GM23338 (cell line): ENCODE results near the gene KCTD7. TPM values are rescaled to one million over a fixed set of nuclear protein-coding genes. Genes with fewer than 3 reads are reported as not detected.

Experiments
- ATAC-seq: fragments of 200-7000 bp; cut with Tn5 transposase; 3 replicates; pipeline ENCODE4 v1.9.1; 2020
- DNase-seq: peaks from one replicate; pipeline ENCODE4 v3.0.0-alpha.2; 2015; ENCODE audit warnings: low spot score
- H2AFZ ChIP-seq: fragments of 200-600 bp; sonication (generic); 2 replicates; pipeline ENCODE4 v1.8.0; 2016; ENCODE audit warnings: antibody characterized with exemption, mild to moderate bottlenecking, moderate library complexity
- H3F3A ChIP-seq: fragments of 200-600 bp; sonication (generic); replicated peaks from 2 replicates; pipeline ENCODE4 v1.8.0; 2017; ENCODE audit warnings: antibody characterized with exemption, mixed run types, low read depth
- H3K27ac ChIP-seq: fragments of 200-600 bp; sonication (generic); 2 replicates; pipeline ENCODE4 v1.6.1; 2016; ENCODE audit warnings: low read depth
- H3K27me3 ChIP-seq: fragments of 200-600 bp; sonication (generic); 2 replicates; pipeline ENCODE4 v1.8.0; 2016; ENCODE audit warnings: mild to moderate bottlenecking, mixed run types, moderate library complexity; ENCODE audit not compliant: insufficient read depth
- H3K36me3 ChIP-seq: fragments of 200-600 bp; sonication (generic); 2 replicates; pipeline ENCODE4 v1.8.0; 2016; ENCODE audit warnings: mild to moderate bottlenecking; ENCODE audit not compliant: insufficient read depth
- H3K4me1 ChIP-seq: fragments of 200-600 bp; sonication (generic); 2 replicates; pipeline ENCODE4 v1.8.0; 2016; ENCODE audit warnings: mild to moderate bottlenecking, moderate library complexity; ENCODE audit not compliant: insufficient read depth
- H3K4me2 ChIP-seq: fragments of 200-600 bp; sonication (generic); 2 replicates; pipeline ENCODE4 v1.7.1; 2017; ENCODE audit warnings: mixed run types
- H3K4me3 ChIP-seq: fragments of 200-600 bp; sonication (generic); 2 replicates; pipeline ENCODE4 v1.6.1; 2016; ENCODE audit warnings: mixed run types
- H3K79me2 ChIP-seq: fragments of 200-600 bp; sonication (generic); replicated peaks from 2 replicates; pipeline ENCODE4 v1.8.0; 2017; ENCODE audit warnings: mild to moderate bottlenecking; ENCODE audit not compliant: insufficient read depth
- H3K9me2 ChIP-seq: fragments of 200-600 bp; sonication (generic); 2 replicates; pipeline ENCODE4 v1.8.0; 2017; ENCODE audit not compliant: insufficient read depth
- H4K20me1 ChIP-seq: fragments of 200-600 bp; sonication (generic); replicated peaks from 2 replicates; pipeline ENCODE4 v1.8.0; 2017; ENCODE audit warnings: mild to moderate bottlenecking; ENCODE audit not compliant: insufficient read depth
- H3K27ac Mint-ChIP-seq: 2 replicates; pipeline ENCODE4 v1.8.0; 2020; ENCODE audit warnings: inconsistent platforms, mild to moderate bottlenecking, moderate library complexity, mixed read lengths
- H3K27me3 Mint-ChIP-seq: 3 replicates; pipeline ENCODE4 v1.8.0; 2022; ENCODE audit warnings: low read depth, mild to moderate bottlenecking, moderate library complexity, mixed read lengths, inconsistent platforms; ENCODE audit not compliant: insufficient read depth, poor library complexity
- H3K36me3 Mint-ChIP-seq: 3 replicates; pipeline ENCODE4 v1.8.0; 2021; ENCODE audit warnings: low read depth, mild to moderate bottlenecking, inconsistent platforms, moderate library complexity, mixed read lengths
- H3K4me1 Mint-ChIP-seq: 3 replicates; pipeline ENCODE4 v1.8.0; 2020; ENCODE audit warnings: mild to moderate bottlenecking, inconsistent platforms, mixed read lengths
- H3K4me3 Mint-ChIP-seq: 3 replicates; pipeline ENCODE4 v1.8.0; 2021; ENCODE audit warnings: moderate library complexity, mild to moderate bottlenecking, inconsistent platforms, mixed read lengths
- H3K9me3 Mint-ChIP-seq: 3 replicates; pipeline ENCODE4 v1.8.0; 2020; ENCODE audit warnings: moderate library complexity, mild to moderate bottlenecking, inconsistent platforms, mixed read lengths
- CREB1 ChIP-seq: fragments of 250-450 bp; sonication (Bioruptor Pico); IDR thresholded peaks from 2 replicates; pipeline ENCODE4 v1.5.0; 2020; ENCODE audit warnings: low read depth, mild to moderate bottlenecking, moderate library complexity
- CTCF ChIP-seq, 2 experiments: fragments of 200-600 bp in 1 of 2; sonication (generic) in 1 of 2; conservative IDR thresholded peaks; 2 replicates each; pipeline versions ENCODE4 v1.5.1 to v1.6.1; 2016 to 2017; ENCODE audit warnings: antibody characterized with exemption in 2 of 2, low read depth in 2 of 2, mild to moderate bottlenecking in 2 of 2, moderate library complexity in 1 of 2
- ETS1 ChIP-seq: IDR thresholded peaks from 2 replicates; pipeline ENCODE4 v1.6.1; 2016; ENCODE audit warnings: antibody characterized with exemption
- EZH2 ChIP-seq: fragments of 200-600 bp; sonication (generic); IDR thresholded peaks from one replicate; pipeline ENCODE4 v1.8.0; 2017; ENCODE audit warnings: antibody characterized with exemption, mild to moderate bottlenecking, low read depth; ENCODE audit not compliant: unreplicated experiment
- EZH2phosphoT487 ChIP-seq: fragments of 200-600 bp; sonication (generic); IDR thresholded peaks from one replicate; pipeline ENCODE4 v1.8.1; 2018; ENCODE audit warnings: antibody characterized with exemption; ENCODE audit not compliant: unreplicated experiment
- JUNB ChIP-seq: IDR thresholded peaks from one replicate; pipeline ENCODE4 v1.6.1; 2016; ENCODE audit warnings: antibody characterized with exemption; ENCODE audit not compliant: unreplicated experiment
- NANOG ChIP-seq: IDR thresholded peaks from 2 replicates; pipeline ENCODE4 v1.6.1; 2016; ENCODE audit warnings: antibody characterized with exemption, borderline replicate concordance
- POLR2AphosphoS5 ChIP-seq: IDR thresholded peaks from 2 replicates; pipeline ENCODE4 v1.6.1; 2016; ENCODE audit warnings: antibody characterized with exemption, low read depth
- REST ChIP-seq: IDR thresholded peaks from one replicate; pipeline ENCODE4 v1.6.1; 2018; ENCODE audit warnings: antibody characterized with exemption; ENCODE audit not compliant: unreplicated experiment
- STAT1 ChIP-seq: IDR thresholded peaks from one replicate; pipeline ENCODE4 v1.6.1; 2016; ENCODE audit warnings: antibody characterized with exemption; ENCODE audit not compliant: unreplicated experiment
- ZNF114 ChIP-seq: fragments of 250-450 bp; sonication (Bioruptor Pico); IDR thresholded peaks from 2 replicates; pipeline ENCODE4 v1.5.0; 2020; ENCODE audit warnings: mild to moderate bottlenecking, moderate library complexity
- ZNF331 ChIP-seq: fragments of 250-450 bp; sonication (Bioruptor Pico); IDR thresholded peaks from 2 replicates; pipeline ENCODE4 v1.5.0; 2020; ENCODE audit warnings: low read depth, mild to moderate bottlenecking, moderate library complexity
- polyA plus RNA-seq: library from polyadenylated mRNA; unstranded; fragments of >200 nt; fragmentation: Nextera tagmentation; extraction: Ambion mirVana; gene quantifications from 2 replicates; pipeline ENCODE4 v1.2.1, GENCODE V29; 2016
- total RNA-seq: library from RNA; depleted of rRNA; stranded (reverse); fragments of >200 nt; shearing (Covaris generic); gene quantifications from 2 replicates; pipeline ENCODE4 v1.2.3, GENCODE V29; 2014
- TF ChIP-seq, protein P1 (sequence below): fragments of 250-450 bp; sonication (Bioruptor Pico); IDR thresholded peaks from 2 replicates; pipeline ENCODE4 v1.5.0; 2020; ENCODE audit warnings: mild to moderate bottlenecking, moderate library complexity

Gene KCTD7
- total and polyA plus RNA-seq, 2 experiments from 2014 or later = 3.7 to 21.0 TPM

DNA sequence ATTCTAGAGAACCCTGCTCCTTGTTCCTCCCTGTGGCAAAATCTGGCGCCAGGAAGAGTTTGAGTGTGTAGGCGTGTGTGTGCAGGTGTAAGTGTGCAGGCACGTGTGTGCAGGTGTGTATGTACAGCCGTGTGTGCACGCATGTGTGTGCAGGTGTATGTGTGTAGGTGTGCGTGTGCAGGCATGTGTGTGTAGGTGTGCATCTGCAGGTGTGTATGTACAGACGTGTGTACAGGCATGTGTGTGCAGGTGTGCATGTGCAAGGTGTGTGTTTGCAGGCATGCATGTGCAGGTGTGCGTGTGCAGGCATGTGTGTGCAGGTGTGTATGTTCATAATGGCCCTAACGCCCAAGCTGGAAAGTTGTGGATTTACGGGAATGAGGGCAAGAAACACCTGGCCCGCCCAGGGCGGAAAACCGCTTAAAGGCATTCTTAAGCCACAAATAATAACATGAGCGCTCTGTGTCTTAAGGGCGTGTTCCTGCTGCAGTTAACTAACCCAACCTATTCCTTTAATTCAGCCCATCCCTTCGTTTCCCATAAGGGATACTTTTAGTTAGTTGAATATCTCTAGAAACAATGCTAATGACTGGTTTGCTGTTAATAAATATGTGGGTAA, 34.1 kb downstream of the KCTD7 start:
- DNase-seq (no peak), ATAC-seq (no peak)
- Histone ChIP-seq H3K4me1 (no peaks in the 10 kb centered on the region), H3K79me2 (peaks cover 49% of the 10 kb centered on the region), H3K4me2 (no peak overlapping the region), H3K36me3 (0 out of 2 replicates have a peak, but pooled peaks cover 3% of the 10 kb centered on the region), H3K27ac (no peak overlapping the region), H4K20me1 (peaks cover 5% of the 10 kb centered on the region; the same call in 1 of the 2 replicates), H3F3A (0 out of 2 replicates have a peak, but pooled peaks cover 6% of the 10 kb centered on the region), H3K4me3 (no peak overlapping the region), H2AFZ (no peak overlapping the region), H3K9me2 (no peaks in the 10 kb centered on the region), H3K27me3 (no peaks in the 10 kb centered on the region)
- TF ChIP-seq POLR2AphosphoS5 (no peak), EZH2phosphoT487 (no peak), ETS1 (no peak), REST (no peak), NANOG (no peak), ZNF114 (no peak), CTCF (conservative IDR thresholded peaks at IDR 0.05; ENCODE audit: low read depth in 2 of 2) (no peak), ZNF331 (CRISPR knock-in tag) (no peak), CREB1 (CRISPR knock-in tag) (no peak), STAT1 (no peak), EZH2 (no peak), JUNB (no peak)
- TF ChIP-seq, protein P1, sequence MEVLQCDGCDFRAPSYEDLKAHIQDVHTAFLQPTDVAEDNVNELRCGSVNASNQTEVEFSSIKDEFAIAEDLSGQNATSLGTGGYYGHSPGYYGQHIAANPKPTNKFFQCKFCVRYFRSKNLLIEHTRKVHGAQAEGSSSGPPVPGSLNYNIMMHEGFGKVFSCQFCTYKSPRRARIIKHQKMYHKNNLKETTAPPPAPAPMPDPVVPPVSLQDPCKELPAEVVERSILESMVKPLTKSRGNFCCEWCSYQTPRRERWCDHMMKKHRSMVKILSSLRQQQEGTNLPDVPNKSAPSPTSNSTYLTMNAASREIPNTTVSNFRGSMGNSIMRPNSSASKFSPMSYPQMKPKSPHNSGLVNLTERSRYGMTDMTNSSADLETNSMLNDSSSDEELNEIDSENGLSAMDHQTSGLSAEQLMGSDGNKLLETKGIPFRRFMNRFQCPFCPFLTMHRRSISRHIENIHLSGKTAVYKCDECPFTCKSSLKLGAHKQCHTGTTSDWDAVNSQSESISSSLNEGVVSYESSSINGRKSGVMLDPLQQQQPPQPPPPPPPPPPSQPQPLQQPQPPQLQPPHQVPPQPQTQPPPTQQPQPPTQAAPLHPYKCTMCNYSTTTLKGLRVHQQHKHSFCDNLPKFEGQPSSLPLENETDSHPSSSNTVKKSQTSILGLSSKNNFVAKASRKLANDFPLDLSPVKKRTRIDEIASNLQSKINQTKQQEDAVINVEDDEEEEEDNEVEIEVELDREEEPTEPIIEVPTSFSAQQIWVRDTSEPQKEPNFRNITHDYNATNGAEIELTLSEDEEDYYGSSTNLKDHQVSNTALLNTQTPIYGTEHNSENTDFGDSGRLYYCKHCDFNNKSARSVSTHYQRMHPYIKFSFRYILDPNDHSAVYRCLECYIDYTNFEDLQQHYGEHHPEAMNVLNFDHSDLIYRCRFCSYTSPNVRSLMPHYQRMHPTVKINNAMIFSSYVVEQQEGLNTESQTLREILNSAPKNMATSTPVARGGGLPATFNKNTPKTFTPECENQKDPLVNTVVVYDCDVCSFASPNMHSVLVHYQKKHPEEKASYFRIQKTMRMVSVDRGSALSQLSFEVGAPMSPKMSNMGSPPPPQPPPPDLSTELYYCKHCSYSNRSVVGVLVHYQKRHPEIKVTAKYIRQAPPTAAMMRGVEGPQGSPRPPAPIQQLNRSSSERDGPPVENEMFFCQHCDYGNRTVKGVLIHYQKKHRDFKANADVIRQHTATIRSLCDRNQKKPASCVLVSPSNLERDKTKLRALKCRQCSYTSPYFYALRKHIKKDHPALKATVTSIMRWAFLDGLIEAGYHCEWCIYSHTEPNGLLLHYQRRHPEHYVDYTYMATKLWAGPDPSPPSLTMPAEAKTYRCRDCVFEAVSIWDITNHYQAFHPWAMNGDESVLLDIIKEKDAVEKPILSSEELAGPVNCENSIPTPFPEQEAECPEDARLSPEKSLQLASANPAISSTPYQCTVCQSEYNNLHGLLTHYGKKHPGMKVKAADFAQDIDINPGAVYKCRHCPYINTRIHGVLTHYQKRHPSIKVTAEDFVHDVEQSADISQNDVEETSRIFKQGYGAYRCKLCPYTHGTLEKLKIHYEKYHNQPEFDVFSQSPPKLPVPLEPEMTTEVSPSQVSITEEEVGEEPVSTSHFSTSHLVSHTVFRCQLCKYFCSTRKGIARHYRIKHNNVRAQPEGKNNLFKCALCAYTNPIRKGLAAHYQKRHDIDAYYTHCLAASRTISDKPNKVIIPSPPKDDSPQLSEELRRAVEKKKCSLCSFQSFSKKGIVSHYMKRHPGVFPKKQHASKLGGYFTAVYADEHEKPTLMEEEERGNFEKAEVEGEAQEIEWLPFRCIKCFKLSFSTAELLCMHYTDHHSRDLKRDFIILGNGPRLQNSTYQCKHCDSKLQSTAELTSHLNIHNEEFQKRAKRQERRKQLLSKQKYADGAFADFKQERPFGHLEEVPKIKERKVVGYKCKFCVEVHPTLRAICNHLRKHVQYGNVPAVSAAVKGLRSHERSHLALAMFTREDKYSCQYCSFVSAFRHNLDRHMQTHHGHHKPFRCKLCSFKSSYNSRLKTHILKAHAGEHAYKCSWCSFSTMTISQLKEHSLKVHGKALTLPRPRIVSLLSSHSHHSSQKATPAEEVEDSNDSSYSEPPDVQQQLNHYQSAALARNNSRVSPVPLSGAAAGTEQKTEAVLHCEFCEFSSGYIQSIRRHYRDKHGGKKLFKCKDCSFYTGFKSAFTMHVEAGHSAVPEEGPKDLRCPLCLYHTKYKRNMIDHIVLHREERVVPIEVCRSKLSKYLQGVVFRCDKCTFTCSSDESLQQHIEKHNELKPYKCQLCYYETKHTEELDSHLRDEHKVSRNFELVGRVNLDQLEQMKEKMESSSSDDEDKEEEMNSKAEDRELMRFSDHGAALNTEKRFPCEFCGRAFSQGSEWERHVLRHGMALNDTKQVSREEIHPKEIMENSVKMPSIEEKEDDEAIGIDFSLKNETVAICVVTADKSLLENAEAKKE (CRISPR knock-in tag) = no peak
- Mint-ChIP-seq H3K4me1 (no peaks in the 10 kb centered on the region), H3K9me3 (peaks cover 11% of the 10 kb centered on the region), H3K4me3 (no peak overlapping the region), H3K36me3 (peaks cover 18% of the 10 kb centered on the region), H3K27me3 (peaks cover 16% of the 10 kb centered on the region), H3K27ac (no peak overlapping the region)
